ENCODE measurements around the gene TMEM198.
A peak's percentile ranks its signal among the peaks of the same experiment; 100 is the strongest.

The TMEM198 gene

DNA sequence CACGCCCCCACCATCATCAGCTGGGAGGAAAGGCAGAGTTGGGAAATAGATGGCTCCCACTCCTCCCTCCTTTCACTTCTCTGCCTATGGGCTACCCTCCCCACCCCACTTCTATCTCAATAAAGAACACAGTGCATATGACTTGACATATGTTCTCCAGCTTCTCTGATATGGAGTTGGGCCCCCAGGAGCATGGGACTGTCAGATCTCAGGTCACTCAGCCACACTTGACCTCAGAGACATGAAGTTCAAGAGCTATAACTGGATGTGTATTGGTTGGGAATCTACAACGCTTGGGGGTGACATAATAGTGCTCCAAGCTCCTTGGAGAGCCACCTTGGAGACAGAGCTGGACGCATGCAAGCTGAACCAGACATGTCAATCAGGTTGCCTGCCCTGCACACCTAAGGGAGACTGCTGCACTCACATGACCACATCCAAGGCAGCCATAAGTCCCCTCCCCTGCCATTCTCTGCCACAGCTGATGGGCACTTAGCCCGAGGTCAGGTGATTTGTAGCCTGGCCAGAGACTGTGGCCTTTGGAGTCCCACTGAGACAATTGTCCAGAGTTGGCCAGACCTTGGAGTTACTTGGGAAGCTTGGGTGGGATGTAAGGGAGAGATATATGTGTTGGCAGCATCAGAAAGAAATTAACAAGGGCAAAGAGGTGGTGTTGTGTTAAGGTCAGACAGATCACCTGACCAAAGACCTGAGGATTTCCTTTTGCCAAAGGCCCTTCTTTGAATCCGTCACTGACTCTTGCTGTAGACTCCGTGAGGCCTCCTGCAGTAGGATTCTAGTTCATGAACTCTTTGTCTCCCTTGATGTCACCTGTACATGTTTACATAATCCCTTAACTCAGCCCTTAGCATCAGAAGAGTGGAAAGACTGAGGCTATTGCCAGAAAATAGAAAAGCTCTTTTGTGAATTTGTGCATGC, 32.0 kb downstream of the TMEM198 start:
- DNase-seq (ENCODE audit: low read depth in 3 of 3, low spot score in 1 of 3) = no peak

DNA sequence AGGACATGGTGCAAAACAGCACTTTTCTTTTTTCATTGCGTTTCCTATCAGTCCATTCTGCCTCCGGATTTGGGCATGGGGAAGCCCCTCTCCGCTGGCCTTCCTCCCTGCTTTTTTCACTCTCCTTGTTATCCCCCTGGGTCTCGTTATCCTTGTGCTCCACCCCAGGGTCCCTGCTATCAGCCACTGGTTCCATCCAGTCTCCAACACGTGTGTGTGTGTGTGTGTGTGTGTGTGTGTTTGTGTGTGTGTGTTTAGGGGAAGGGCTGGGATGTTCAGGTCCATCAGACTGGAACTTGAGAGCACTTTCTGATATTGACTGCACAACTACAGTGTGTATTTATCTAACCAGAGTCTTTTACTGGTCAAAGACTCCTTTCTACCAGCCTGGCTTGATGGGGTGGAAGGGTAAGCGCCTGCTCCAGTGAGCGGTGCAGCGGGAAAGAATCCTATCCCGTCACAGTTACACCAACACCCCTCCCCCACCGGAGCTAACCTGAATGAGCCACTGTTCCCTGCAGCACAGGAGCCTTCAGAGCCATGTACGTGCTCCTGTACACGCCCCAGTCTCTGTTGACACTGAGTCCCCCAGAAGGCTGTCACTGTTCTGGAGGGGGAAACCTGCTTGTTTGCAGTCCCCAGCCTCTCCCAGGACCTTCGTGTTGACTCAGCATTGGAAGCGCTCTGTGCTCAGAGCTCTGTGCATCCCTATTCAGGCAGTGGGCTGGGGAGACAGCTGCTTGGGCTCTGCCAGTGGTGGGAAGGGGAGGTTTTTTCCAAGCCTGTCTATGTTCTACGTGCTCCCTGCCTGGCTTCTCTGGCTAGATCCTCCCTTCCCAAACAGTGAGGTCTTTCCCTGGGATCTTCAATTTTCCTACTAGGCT, 32.9 kb downstream of the TMEM198 start:
- DNase-seq (ENCODE audit: low read depth in 3 of 3, low spot score in 1 of 3) = no peak

DNA sequence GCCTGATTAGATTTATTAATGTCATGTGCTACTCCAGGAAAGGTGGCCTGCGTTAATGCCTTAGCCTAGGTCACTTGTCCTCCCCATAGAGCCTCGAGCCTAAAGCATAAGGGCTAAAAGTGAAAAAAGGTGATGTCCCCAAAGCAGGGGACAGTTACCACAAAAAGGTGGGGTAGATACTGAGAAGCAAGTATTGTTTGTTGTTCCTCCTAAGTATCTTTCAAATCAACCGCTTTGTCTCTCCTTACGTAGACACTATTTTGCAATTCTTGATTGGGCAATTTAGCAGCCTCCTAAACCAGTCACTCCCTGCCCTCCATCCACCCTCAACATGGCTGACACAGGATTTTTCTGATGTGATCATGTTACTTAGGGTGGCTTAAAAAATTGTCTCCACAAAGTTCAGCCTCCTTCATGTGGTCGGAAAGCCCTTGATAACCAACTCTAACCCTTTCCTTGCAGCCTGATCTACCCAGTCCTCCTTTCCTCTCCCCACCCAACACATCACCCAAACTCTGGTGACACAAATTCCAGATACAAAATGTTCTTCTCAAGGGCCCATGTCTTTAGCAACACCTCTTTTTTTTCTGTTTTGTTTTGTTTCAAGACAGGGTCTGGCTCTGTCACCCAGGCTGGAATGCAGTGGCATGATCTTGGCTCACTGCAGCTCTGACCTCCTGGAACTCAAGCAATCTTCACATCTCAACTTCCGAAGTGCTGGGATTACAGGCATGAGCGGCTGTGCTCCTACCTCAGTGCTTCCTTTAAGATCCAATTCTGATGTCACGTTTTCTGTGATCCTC, 35.2 kb downstream of the TMEM198 start:
- DNase-seq (ENCODE audit: low read depth in 3 of 3, low spot score in 1 of 3) = no peak

DNA sequence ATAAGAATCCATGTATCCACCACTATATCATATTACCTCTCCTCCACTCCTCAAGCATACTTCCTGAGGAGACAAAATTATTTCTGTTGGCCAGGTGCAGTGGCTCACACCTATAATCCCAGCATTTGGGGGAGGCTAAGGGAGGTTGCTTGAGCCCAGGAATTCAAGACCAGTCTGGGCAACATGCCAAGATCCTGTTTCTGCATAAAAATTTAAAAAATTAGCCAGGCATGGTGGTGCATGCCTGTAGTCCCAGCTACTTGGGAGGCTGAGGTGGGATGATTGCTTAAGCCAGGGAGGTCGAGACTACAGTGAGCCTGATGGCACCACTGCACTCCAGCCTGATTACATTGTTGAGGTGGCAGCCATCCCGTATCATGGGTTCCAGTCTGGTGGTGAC, 37.5 kb downstream of the TMEM198 start:
- DNase-seq (ENCODE audit: low read depth in 3 of 3, low spot score in 1 of 3) = no peak

DNA sequence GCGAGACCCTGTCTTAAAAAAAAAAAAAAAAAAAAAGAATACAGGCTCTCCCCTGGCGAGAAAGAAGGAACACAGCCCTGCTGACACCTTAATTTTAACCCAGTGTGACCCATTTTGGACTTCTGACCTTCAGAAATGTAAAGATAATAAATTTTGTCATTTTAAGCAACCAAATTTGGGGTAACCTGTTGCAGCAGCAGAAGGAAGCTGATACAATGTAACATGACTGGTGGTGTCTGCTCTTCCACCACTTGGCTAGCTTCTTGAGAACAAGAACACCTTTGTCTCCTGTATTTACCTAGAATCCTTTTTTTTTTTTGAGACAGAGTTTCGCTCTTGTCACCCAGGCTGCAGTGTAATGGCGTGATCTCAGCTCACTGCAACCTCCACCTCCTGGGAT, 47.3 kb downstream of the TMEM198 start:
- DNase-seq (ENCODE audit: low read depth in 3 of 3, low spot score in 1 of 3) = no peak

DNA sequence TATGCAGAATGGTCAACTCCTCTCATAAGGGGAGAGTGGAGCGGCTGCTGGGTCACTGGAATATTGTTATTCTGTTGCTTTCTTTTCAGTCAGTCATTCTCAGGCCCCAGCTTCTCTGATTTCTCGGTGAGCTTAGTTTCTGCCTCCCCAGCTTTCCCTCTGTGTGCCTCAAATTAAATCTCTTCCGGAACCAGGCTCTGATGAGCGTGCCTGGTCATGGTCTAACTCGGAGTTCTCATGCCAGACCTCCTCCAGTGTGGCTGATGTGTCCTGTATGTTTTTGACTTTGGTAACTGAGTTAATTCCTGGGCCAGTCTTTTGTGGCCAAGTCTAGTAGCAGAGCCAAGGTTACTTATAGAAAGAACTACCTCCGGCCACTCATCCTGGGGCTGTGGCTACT, 48.9 kb downstream of the TMEM198 start:
- no peak for DNase-seq (ENCODE audit: low read depth in 3 of 3, low spot score in 1 of 3)

DNA sequence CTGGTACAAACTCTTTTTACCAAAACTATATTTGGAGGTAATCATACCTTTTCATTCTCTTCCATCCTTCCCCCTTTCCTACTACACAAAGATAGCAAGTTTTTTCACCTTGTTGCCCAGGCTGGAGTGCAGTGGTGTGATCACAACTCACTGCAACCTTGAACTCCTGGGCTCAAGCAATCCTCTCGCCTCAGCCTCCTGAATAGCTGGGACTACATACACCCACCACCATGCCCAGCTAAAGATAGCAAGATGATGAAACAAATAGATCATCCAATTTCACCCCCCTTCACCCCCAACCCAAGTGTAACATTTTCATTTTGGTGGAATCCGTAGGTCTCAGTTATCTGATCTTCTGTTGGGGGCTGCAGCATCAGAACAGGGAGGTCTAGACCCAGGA, 49.3 kb downstream of the TMEM198 start:
- no peak for DNase-seq (ENCODE audit: low read depth in 3 of 3, low spot score in 1 of 3)

DNA sequence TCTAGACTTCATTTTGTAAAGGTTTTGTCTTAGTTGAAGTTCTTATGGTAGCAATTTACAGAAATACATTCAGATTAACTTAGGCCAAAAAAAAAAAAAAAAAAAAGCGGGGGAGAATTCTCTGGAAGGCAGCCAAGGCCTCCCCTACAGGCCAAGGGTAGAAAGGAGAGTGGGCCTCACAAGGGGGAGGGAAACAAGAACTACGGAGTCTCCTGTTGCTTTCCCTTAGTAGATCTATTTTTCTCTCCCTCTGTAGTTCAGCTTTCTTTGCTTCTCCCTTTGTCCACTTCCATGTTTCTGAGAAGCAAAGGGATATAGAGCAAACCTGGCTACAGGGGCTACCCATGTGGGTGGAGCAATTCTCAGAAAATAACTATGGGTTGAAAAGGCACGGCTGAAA, 51.4 kb downstream of the TMEM198 start:
- no peak for DNase-seq (ENCODE audit: low read depth in 3 of 3, low spot score in 1 of 3)

DNA sequence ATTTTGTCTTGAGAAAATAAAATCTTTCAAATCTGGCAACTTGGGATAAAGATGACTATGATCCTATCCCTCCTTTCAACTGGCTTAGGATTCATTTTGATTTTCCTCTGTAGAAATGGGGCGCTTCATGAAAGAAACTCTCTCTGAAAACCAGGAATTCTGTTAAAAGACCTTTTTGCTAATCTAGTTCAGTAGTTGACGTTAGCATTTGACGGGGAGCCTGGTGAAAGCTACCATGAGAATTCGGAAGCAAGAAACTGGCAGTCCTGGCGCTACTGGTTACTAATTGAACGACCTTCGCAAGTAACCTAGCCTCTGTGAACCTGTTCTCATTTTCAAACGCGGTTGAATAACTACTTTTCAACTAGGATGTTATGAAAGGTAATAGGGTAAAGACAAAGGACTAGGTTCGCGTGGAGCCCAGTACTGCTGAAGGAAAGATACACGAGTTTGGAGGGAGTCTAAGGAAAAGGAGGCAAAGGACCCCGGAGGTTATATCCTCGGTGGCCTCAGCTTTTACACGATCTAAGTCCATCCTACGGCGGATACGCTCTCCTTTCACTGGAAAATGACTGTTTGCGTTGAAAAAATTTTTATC, 53.2 kb downstream of the TMEM198 start:
- no peak for DNase-seq (ENCODE audit: low read depth in 3 of 3, low spot score in 1 of 3)

DNA sequence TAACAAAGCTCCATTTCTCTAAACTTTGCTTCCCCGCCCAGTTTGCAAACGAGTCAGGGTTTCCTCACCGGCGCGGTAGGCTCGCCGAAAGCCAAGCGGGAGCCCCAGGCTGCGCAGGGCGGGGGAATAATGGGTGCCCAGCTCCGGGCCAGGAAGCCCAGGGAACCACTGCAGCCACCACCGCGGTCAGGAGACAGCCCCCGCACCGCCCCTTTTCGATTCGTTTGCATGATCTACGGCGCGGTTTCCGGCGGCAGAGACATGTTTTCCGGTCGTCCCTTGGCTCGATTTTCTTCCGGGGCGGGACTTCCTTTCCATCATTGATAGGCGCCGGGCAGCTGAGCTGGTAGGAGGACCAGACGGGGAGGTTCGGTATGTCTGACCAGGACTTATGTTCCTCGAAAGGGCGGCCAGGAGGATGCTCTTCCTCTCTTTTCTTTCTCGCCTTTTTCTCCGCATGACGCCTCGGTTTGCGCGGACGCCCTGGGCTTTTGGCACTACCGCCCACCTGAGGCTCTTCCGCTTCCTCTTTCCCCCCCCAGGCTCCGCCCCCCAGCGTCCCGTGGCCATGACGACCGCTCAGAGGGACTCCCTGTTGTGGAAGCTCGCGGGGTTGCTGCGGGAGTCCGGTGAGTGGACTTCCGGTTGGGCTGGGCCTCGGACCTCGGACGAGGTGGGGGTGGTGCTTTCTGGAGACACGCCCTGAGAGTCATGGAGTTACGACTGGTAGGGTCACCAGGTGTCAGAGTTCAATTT, 53.9 kb downstream of the TMEM198 start, which contains the start of gene STK11IP:
TSS of gene STK11IP (plus strand) at position 306 of the 756 bp plus-strand sequence. CDS start at position 569, 263 bp downstream.
- DNase-seq (ENCODE audit: low read depth in 3 of 3, low spot score in 1 of 3) = peak; percentile 65 to 77 (median 71)

DNA sequence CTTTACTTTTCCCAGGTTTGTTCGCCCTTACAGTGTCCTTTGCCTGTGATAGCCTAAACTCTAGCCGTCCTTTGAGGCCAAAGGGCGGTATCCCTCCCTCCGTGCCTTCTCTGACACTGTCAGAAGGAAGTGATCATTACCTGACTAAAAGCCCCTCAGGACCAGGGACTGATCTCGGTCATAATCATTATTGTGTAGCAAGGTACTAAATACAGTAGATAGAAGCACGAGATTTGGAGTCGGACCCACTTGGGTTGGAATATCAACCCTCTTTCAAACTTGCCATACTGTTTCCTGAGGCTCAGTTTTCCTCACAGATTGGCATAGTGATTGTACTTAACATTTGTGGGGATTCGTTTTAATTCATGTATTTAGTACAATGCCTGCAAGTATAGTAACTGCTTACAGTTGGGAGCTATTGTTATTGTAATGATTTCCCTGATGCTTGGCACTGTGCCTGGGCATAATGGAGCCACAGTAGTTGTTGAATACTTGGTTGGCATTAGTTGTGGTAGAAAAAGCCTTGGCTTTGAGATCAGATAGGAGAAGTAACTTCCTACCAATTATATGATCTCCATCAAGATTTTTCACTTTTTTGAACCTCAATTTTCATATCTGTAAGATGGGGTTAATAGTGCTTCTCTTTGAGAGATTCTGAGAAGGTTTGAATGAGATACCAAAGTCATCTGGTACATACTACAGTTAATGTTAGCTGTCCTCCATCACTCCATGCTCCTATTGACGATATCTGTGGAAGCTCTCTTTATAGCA, 54.7 kb downstream of the TMEM198 start:
- DNase-seq (ENCODE audit: low read depth in 3 of 3, low spot score in 1 of 3) = no peak
